ENCODE data around the gene PLEKHB2.

DNA sequence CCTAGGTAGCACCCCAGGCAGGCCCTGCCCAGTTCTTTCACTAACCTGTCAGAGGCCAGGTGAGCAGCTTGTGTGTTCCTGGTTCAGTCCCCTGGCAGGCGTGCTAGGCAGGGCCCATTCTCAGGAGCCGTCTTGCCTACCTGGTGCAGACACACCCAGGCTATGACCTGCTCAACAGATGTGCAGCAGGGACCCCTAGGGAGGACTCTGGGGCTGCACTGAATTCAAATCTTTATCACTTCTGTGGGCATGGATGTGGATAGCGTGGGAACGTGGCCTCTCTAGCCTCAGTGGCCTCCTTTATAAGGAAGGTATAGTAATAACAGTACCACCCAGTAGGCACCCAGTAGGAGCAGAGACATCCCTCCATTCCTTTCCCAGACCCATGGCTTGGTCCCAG is 48.4 kb downstream of the PLEKHB2 start:
- TF ChIP-seq, protein P1, sequence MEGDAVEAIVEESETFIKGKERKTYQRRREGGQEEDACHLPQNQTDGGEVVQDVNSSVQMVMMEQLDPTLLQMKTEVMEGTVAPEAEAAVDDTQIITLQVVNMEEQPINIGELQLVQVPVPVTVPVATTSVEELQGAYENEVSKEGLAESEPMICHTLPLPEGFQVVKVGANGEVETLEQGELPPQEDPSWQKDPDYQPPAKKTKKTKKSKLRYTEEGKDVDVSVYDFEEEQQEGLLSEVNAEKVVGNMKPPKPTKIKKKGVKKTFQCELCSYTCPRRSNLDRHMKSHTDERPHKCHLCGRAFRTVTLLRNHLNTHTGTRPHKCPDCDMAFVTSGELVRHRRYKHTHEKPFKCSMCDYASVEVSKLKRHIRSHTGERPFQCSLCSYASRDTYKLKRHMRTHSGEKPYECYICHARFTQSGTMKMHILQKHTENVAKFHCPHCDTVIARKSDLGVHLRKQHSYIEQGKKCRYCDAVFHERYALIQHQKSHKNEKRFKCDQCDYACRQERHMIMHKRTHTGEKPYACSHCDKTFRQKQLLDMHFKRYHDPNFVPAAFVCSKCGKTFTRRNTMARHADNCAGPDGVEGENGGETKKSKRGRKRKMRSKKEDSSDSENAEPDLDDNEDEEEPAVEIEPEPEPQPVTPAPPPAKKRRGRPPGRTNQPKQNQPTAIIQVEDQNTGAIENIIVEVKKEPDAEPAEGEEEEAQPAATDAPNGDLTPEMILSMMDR (IDR thresholded peaks at IDR 0.05), result no peak
- TF ChIP-seq POLR2AphosphoS5 (IDR thresholded peaks at IDR 0.05), result no peak
